BJ (cell line): ENCODE results near the gene WDR20. TPM values are rescaled to one million over a fixed set of nuclear protein-coding genes. Genes with fewer than 3 reads are reported as not detected.

Experiments used
- CTCF ChIA-PET: fragments of 350-600 bp; formaldehyde crosslinking; extraction: SDS; loops from one replicate; lab custom pipeline; 2021; ENCODE audit warnings: antibody characterized with exemption, inconsistent platforms; lab: Yijun Ruan, JAX
- POLR2A ChIA-PET: fragments of 300-600 bp; sonication (Branson Sonifier 250); formaldehyde crosslinking; extraction: SDS; loops from one replicate; lab custom pipeline; 2021; ENCODE audit warnings: antibody characterized with exemption; lab: Charles Lee
- DNase-seq: peaks from one replicate; pipeline ENCODE4 v3.0.0-alpha.2; 2011; ENCODE audit warnings: low read depth
- H3K27me3 ChIP-seq: 2 replicates; pipeline ENCODE4 v1.6.0; 2011; ENCODE audit warnings: low read length; ENCODE audit not compliant: control insufficient read depth, insufficient read depth
- H3K36me3 ChIP-seq: 2 replicates; pipeline ENCODE4 v1.5.1; 2011; ENCODE audit warnings: low read length; ENCODE audit not compliant: control insufficient read depth, insufficient read depth
- H3K4me3 ChIP-seq: 2 replicates; pipeline ENCODE4 v1.5.1; 2011; ENCODE audit warnings: low read depth, mild to moderate bottlenecking, control low read depth, low read length
- CTCF ChIP-seq: IDR thresholded peaks from 2 replicates; pipeline ENCODE4 v1.5.1; 2011; ENCODE audit warnings: low read depth, mild to moderate bottlenecking, control low read depth, inconsistent platforms, low read length, moderate library complexity; ENCODE audit not compliant: insufficient read depth
- polyA plus RNA-seq: library from polyadenylated mRNA; depleted of rRNA; stranded (reverse); fragments of >200 nt; gene quantifications from 2 replicates; pipeline ENCODE4 v1.2.3, GENCODE V29; 2011

WDR20 gene
- polyA plus RNA-seq, 1 experiment = 18.3 TPM

- DNase-seq = no peak
- Histone ChIP-seq H3K4me3 (no peak overlapping the region), H3K36me3 (peaks cover 8% of the 10 kb centered on the region), H3K27me3 (no peaks in the 10 kb centered on the region)
- ChIA-PET POLR2A (no interaction called here), CTCF (no interaction called here)
- TF ChIP-seq CTCF = no peak
These were observed 73.1 kb downstream of the WDR20 start for GRCh38 chr14:102212845-102213244.

DNA sequence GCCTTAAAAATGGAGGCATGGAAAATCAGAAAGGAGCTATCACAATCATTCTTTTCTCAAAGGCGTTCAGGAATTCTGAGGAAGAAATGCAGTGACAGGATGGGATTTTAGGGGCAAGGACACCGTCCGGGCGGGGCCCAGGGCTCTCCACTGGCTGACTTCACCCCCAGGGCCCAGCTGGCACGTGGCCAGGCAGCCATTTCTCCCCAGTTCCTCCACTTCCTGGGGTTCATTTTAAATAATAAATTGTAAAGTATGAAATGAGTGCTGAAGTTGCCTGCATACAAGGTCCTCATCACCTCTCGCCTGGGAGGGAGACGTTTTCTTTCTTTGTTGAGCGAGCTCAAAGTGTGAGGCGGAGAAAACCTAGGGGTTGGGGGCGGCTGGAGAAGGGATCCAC lies 73.8 kb downstream of the WDR20 start:
- Histone ChIP-seq H3K36me3 (peaks cover 8% of the 10 kb centered on the region), H3K4me3 (no peak overlapping the region), H3K27me3 (no peaks in the 10 kb centered on the region)
- no peak for TF ChIP-seq CTCF
- CTCF ChIA-PET = no interaction called here
- POLR2A ChIA-PET = no interaction called here
- DNase-seq = no peak

DNA sequence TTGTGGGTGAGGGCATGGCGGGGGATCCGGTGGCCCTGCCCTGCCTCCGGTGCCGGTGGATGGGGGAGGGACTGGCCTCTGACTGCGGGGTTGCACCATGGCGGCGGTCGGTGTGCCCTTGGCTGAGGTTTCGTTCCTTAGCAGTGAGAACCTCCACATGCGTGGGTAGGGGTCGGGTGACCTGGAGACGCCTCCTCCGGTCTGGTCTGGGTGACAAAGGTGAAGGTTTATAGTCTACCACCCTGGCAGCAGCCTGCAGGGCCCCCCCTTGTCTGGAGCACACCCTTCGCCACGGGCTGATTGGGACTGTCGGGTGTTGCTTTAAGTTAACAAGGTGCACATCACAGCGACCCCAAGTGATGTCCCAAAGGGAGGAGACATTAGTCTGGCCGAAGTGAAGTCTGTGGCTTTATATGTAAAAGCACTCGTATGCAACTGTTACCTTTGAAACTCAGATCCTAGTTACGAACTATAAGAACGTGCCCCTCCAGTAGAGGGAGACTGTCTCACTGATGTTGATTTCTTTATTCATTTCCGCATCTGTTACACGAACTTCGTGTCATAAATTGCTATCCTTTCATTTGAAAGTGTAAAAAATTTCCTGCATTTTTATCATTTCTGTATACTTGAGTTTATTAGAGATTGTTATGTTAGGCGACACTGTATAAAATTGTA lies 74.4 kb downstream of the WDR20 start:
- POLR2A ChIA-PET = no interaction called here

DNA sequence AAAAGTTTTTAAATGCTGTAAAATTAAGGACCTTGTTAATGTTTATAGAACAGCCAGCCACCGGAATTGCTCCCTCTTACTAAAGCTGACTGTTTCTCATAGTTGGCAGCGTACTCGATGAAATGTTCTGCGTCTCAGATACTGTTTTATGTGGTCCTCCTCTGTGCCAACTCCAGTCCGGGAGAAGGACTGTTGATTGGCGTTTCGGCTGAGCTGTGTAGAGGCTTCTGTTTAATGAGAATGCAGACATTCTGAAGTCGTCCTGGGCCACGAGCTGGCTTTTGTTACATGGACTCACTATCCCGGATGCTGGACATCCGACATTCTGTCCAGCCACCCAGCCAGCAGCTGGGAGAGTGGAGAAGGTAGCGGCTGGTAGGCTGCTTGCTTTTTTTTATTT lies 75.4 kb downstream of the WDR20 start:
- Histone ChIP-seq H3K27me3 (no peaks in the 10 kb centered on the region), H3K36me3 (peaks cover 11% of the 10 kb centered on the region), H3K4me3 (no peak overlapping the region)
- ChIA-PET POLR2A (no interaction called here), CTCF (interaction anchor here (1.3 to 1.7 kb wide), 2 partner anchors 15 to 99 kb away, joined by 3 to 4 read pairs; no protein-coding TSS in a partner anchor)
- no peak for TF ChIP-seq CTCF
- no peak for DNase-seq

More for the DNA sequence above, 74.4 kb downstream of the WDR20 start:
- CTCF ChIA-PET = interaction anchor here (1.3 kb wide), 1 partner anchor 100 kb away, joined by 3 read pairs; no protein-coding TSS in a partner anchor
- DNase-seq = no peak
- peak; percentile 28; the same call in 1 of the 2 replicates for TF ChIP-seq CTCF
- H3K27me3 ChIP-seq = no peaks in the 10 kb centered on the region
- no peak overlapping the region for H3K4me3 ChIP-seq
- H3K36me3 ChIP-seq = peaks cover 8% of the 10 kb centered on the region

GRCh38 chr14:102215576-102216250 lies 76.0 kb downstream of the WDR20 start:
- H3K4me3 ChIP-seq = no peak overlapping the region
- ChIA-PET CTCF (interaction anchor here (0.9 to 1.7 kb wide), 4 partner anchors 14 to 98 kb away, joined by 3 to 4 read pairs (median 3); no protein-coding TSS in a partner anchor), POLR2A (no interaction called here)
- no peak for TF ChIP-seq CTCF
- H3K36me3 ChIP-seq = peaks cover 10% of the 10 kb centered on the region
- no peaks in the 10 kb centered on the region for H3K27me3 ChIP-seq
- no peak for DNase-seq
